Adipocyte (in vitro differentiated cells): ENCODE results near the gene ITGB2.

Experiments used
- DNase-seq: peaks from one replicate; pipeline ENCODE4 v3.0.0-alpha.2; 2015; ENCODE audit warnings: low read depth
- H3K27me3 ChIP-seq: replicated peaks from 2 replicates; pipeline ENCODE4 v1.7.0; 2013; ENCODE audit warnings: mild to moderate bottlenecking, low read length, moderate library complexity; ENCODE audit not compliant: control insufficient read depth, insufficient read depth
- H3K36me3 ChIP-seq: 2 replicates; pipeline ENCODE4 v1.7.0; 2013; ENCODE audit warnings: low read length, mild to moderate bottlenecking, moderate library complexity; ENCODE audit not compliant: control insufficient read depth, insufficient read depth, severe bottlenecking
- H3K4me1 ChIP-seq: 2 replicates; pipeline ENCODE4 v1.7.0; 2013; ENCODE audit warnings: mild to moderate bottlenecking, low read length, moderate library complexity; ENCODE audit not compliant: control insufficient read depth, insufficient read depth
- H3K4me3 ChIP-seq: 2 replicates; pipeline ENCODE4 v1.7.0; 2013; ENCODE audit warnings: mild to moderate bottlenecking, low read length, moderate library complexity
- H3K9ac ChIP-seq: 2 replicates; pipeline ENCODE4 v1.7.0; 2013; ENCODE audit warnings: mild to moderate bottlenecking, low read length, moderate library complexity
- H3K9me3 ChIP-seq: 2 replicates; pipeline ENCODE4 v1.7.0; 2013; ENCODE audit warnings: mild to moderate bottlenecking, low read length, moderate library complexity; ENCODE audit not compliant: control insufficient read depth

The ITGB2 gene

GRCh38 chr21:44888581-44889550 lies 31.8 kb downstream of the ITGB2 start:
- no peak overlapping the region for H3K4me3 ChIP-seq
- H3K4me1 ChIP-seq = no peaks in the 10 kb centered on the region
- DNase-seq = no peak
- no peaks in the 10 kb centered on the region for H3K36me3 ChIP-seq
- H3K27me3 ChIP-seq = peaks cover 61% of the 10 kb centered on the region
- no peaks in the 10 kb centered on the region for H3K9me3 ChIP-seq
- no peak overlapping the region for H3K9ac ChIP-seq

- Histone ChIP-seq H3K9ac (no peak overlapping the region), H3K27me3 (peaks cover 57% of the 10 kb centered on the region), H3K9me3 (no peaks in the 10 kb centered on the region), H3K36me3 (no peaks in the 10 kb centered on the region), H3K4me3 (no peak overlapping the region), H3K4me1 (no peaks in the 10 kb centered on the region)
- no peak for DNase-seq
Observed at GRCh38 chr21:44887807-44888580, 32.7 kb downstream of the ITGB2 start.

- no peak for DNase-seq
- no peak overlapping the region for H3K4me3 ChIP-seq
- H3K9me3 ChIP-seq = no peaks in the 10 kb centered on the region
- no peaks in the 10 kb centered on the region for H3K4me1 ChIP-seq
- H3K9ac ChIP-seq = no peak overlapping the region
- peaks cover 57% of the 10 kb centered on the region for H3K27me3 ChIP-seq
- H3K36me3 ChIP-seq = no peaks in the 10 kb centered on the region
Observed at GRCh38 chr21:44887126-44887806, 33.4 kb downstream of the ITGB2 start.

GRCh38 chr21:44886113-44887075 lies 34.3 kb downstream of the ITGB2 start:
- DNase-seq = no peak
- H3K27me3 ChIP-seq = peaks cover 49% of the 10 kb centered on the region
- no peak overlapping the region for H3K9ac ChIP-seq
- no peaks in the 10 kb centered on the region for H3K9me3 ChIP-seq
- H3K4me1 ChIP-seq = peaks cover 2% of the 10 kb centered on the region
- H3K36me3 ChIP-seq = no peaks in the 10 kb centered on the region
- no peak overlapping the region for H3K4me3 ChIP-seq

GRCh38 chr21:44885615-44886014 lies 35.1 kb downstream of the ITGB2 start:
- H3K9ac ChIP-seq = no peak overlapping the region
- no peak for DNase-seq
- H3K9me3 ChIP-seq = no peaks in the 10 kb centered on the region
- H3K4me1 ChIP-seq = peaks cover 9% of the 10 kb centered on the region
- no peak overlapping the region for H3K4me3 ChIP-seq
- peaks cover 42% of the 10 kb centered on the region for H3K27me3 ChIP-seq
- no peaks in the 10 kb centered on the region for H3K36me3 ChIP-seq

GRCh38 chr21:44884097-44884496 lies 36.6 kb downstream of the ITGB2 start:
- DNase-seq = no peak

GRCh38 chr21:44883250-44883649 lies 37.4 kb downstream of the ITGB2 start:
- H3K36me3 ChIP-seq = no peaks in the 10 kb centered on the region
- DNase-seq = no peak
- no peak overlapping the region for H3K9ac ChIP-seq
- peaks cover 9% of the 10 kb centered on the region for H3K4me1 ChIP-seq
- H3K27me3 ChIP-seq = peaks cover 24% of the 10 kb centered on the region
- no peaks in the 10 kb centered on the region for H3K9me3 ChIP-seq
- no peak overlapping the region for H3K4me3 ChIP-seq

More at GRCh38 chr21:44884097-44884496, 36.6 kb downstream of the ITGB2 start:
- Histone ChIP-seq H3K4me3 (no peak overlapping the region), H3K9me3 (no peaks in the 10 kb centered on the region), H3K27me3 (peaks cover 27% of the 10 kb centered on the region), H3K36me3 (no peaks in the 10 kb centered on the region), H3K4me1 (peaks cover 9% of the 10 kb centered on the region), H3K9ac (no peak overlapping the region)

- Histone ChIP-seq H3K4me1 (peaks cover 9% of the 10 kb centered on the region), H3K9ac (no peak overlapping the region), H3K36me3 (no peaks in the 10 kb centered on the region), H3K4me3 (no peak overlapping the region), H3K9me3 (no peaks in the 10 kb centered on the region), H3K27me3 (peaks cover 14% of the 10 kb centered on the region)
- DNase-seq = peak; percentile 53
Observed at GRCh38 chr21:44881198-44881872, 39.4 kb downstream of the ITGB2 start.

- Histone ChIP-seq H3K36me3 (no peaks in the 10 kb centered on the region), H3K4me3 (no peak overlapping the region), H3K4me1 (peaks cover 11% of the 10 kb centered on the region), H3K27me3 (peaks cover 6% of the 10 kb centered on the region), H3K9ac (no peak overlapping the region), H3K9me3 (no peaks in the 10 kb centered on the region)
- DNase-seq = peak; percentile 43
Observed at GRCh38 chr21:44880405-44881197, 40.1 kb downstream of the ITGB2 start.
